Neural cell (in vitro differentiated cells): ENCODE data around the gene TCF23. TPM values are rescaled to one million over a fixed set of nuclear protein-coding genes. Genes with fewer than 3 reads are reported as not detected.

Experiments
- H2AFZ ChIP-seq: fragments of 200-600, 300-800 bp; sonication (generic), shearing (Covaris generic); 2 replicates; pipeline ENCODE4 v1.6.0; 2014; ENCODE audit warnings: low read depth, mild to moderate bottlenecking, antibody characterized with exemption, low read length, moderate library complexity
- H3F3A ChIP-seq: fragments of 200-600 bp; shearing (Covaris generic); 2 replicates; pipeline ENCODE4 v1.6.1; 2016; ENCODE audit warnings: mild to moderate bottlenecking, moderate library complexity, mixed read lengths, antibody characterized with exemption, low read length; ENCODE audit not compliant: insufficient read depth, poor library complexity, severe bottlenecking
- H3K27ac ChIP-seq: fragments of 200-600, 300-800 bp; sonication (generic), shearing (Covaris generic); 2 replicates; pipeline ENCODE4 v1.5.1; 2014; ENCODE audit warnings: mild to moderate bottlenecking, low read length, moderate library complexity
- H3K27me3 ChIP-seq: fragments of 300-800, 200-600 bp; sonication (generic), shearing (Covaris generic); 2 replicates; pipeline ENCODE4 v1.6.0; 2014; ENCODE audit warnings: mild to moderate bottlenecking, low read depth, low read length, moderate library complexity; ENCODE audit not compliant: insufficient read depth
- H3K36me3 ChIP-seq: fragments of 300-800, 200-600 bp; sonication (generic), shearing (Covaris generic); 2 replicates; pipeline ENCODE4 v1.5.1; 2014; ENCODE audit warnings: mild to moderate bottlenecking, antibody characterized with exemption, low read length, moderate library complexity; ENCODE audit not compliant: insufficient read depth
- H3K4me2 ChIP-seq: fragments of 300-800, 200-600 bp; sonication (generic), shearing (Covaris generic); 2 replicates; pipeline ENCODE4 v1.6.0; 2014; ENCODE audit warnings: mild to moderate bottlenecking, low read length
- H3K4me3 ChIP-seq: fragments of 300-800, 200-600 bp; sonication (generic), shearing (Covaris generic); 2 replicates; pipeline ENCODE4 v1.5.1; 2014; ENCODE audit warnings: mild to moderate bottlenecking, low read length, moderate library complexity
- H3K79me2 ChIP-seq: fragments of 200-600 bp; shearing (Covaris generic); replicated peaks from 2 replicates; pipeline ENCODE4 v1.6.0; 2014; ENCODE audit warnings: mild to moderate bottlenecking, low read length, moderate library complexity; ENCODE audit not compliant: insufficient read depth
- H3K9ac ChIP-seq: fragments of 300-800, 200-600 bp; sonication (generic), shearing (Covaris generic); 2 replicates; pipeline ENCODE4 v1.6.1; 2016; ENCODE audit warnings: mild to moderate bottlenecking, low read length, mixed read lengths
- H3K9me2 ChIP-seq: fragments of 200-600 bp; shearing (Covaris generic); 2 replicates; pipeline ENCODE4 v1.6.1; 2016; ENCODE audit warnings: mild to moderate bottlenecking, low read length, mixed read lengths; ENCODE audit not compliant: insufficient read depth
- H3K9me3 ChIP-seq: fragments of 200-600, 300-800 bp; sonication (generic), shearing (Covaris generic); 2 replicates; pipeline ENCODE4 v1.6.1; 2016; ENCODE audit warnings: mild to moderate bottlenecking, mixed run types, low read length, moderate library complexity, mixed read lengths
- H4K20me1 ChIP-seq: fragments of 200-600 bp; shearing (Covaris generic); 2 replicates; pipeline ENCODE4 v1.6.1; 2016; ENCODE audit warnings: mild to moderate bottlenecking, mixed run types; ENCODE audit not compliant: insufficient read depth
- EP300 ChIP-seq: fragments of 450-650 bp; conservative IDR thresholded peaks from 2 replicates; pipeline ENCODE4 v1.6.1; 2014; ENCODE audit warnings: antibody characterized with exemption, mild to moderate bottlenecking, moderate library complexity; ENCODE audit not compliant: poor library complexity, severe bottlenecking
- EZH2 ChIP-seq: fragments of 200-600, 300-800 bp; shearing (Covaris generic), sonication (generic); IDR thresholded peaks from 2 replicates; pipeline ENCODE4 v1.6.1; 2014; ENCODE audit warnings: antibody characterized with exemption, low read length, borderline replicate concordance, mild to moderate bottlenecking; ENCODE audit not compliant: insufficient read depth, poor library complexity, severe bottlenecking
- MXI1 ChIP-seq: fragments of 450-650 bp; conservative IDR thresholded peaks from 2 replicates; pipeline ENCODE4 v1.6.1; 2014; ENCODE audit warnings: antibody characterized with exemption, mild to moderate bottlenecking; ENCODE audit not compliant: poor library complexity, severe bottlenecking
- POLR2AphosphoS5 ChIP-seq: IDR thresholded peaks from 2 replicates; pipeline ENCODE4 v1.6.1; 2012
- RAD21 ChIP-seq: fragments of 450-650 bp; conservative IDR thresholded peaks from 2 replicates; pipeline ENCODE4 v1.6.1; 2014; ENCODE audit warnings: antibody characterized with exemption, mild to moderate bottlenecking, moderate library complexity
- SMC3 ChIP-seq: fragments of 450-650 bp; conservative IDR thresholded peaks from 2 replicates; pipeline ENCODE4 v1.6.1; 2014; ENCODE audit warnings: antibody characterized with exemption, mild to moderate bottlenecking, moderate library complexity; ENCODE audit not compliant: poor library complexity
- TAF1 ChIP-seq: IDR thresholded peaks from 2 replicates; pipeline ENCODE4 v1.6.1; 2012; ENCODE audit warnings: low read depth
- polyA plus RNA-seq: library from polyadenylated mRNA; depleted of rRNA; stranded (reverse); fragments of >200 nt; gene quantifications from 2 replicates; pipeline ENCODE4 v1.2.3, GENCODE V29; 2014
- TF ChIP-seq, protein P1 (sequence below): fragments of 450-650 bp; IDR thresholded peaks from 2 replicates; pipeline ENCODE4 v1.5.1; 2014; ENCODE audit warnings: antibody characterized with exemption, mild to moderate bottlenecking, moderate library complexity; ENCODE audit not compliant: poor library complexity, severe bottlenecking
- TF ChIP-seq, protein P2 (sequence below): IDR thresholded peaks from 2 replicates; pipeline ENCODE4 v1.6.1; 2012; ENCODE audit warnings: borderline replicate concordance

Gene TCF23
- polyA plus RNA-seq, 1 donor from 2014 or later: not detected

GRCh38 chr2:27177441-27178351, 28.9 kb downstream of the TCF23 start:
- Histone ChIP-seq H3F3A (no peaks in the 10 kb centered on the region), H3K36me3 (no peaks in the 10 kb centered on the region), H3K27me3 (no peaks in the 10 kb centered on the region), H4K20me1 (no peaks in the 10 kb centered on the region), H3K79me2 (no peaks in the 10 kb centered on the region), H2AFZ (no peak overlapping the region), H3K9me2 (no peaks in the 10 kb centered on the region), H3K27ac (no peak overlapping the region), H3K4me2 (no peak overlapping the region), H3K9me3 (no peaks in the 10 kb centered on the region), H3K9ac (no peak overlapping the region), H3K4me3 (no peak overlapping the region)
- TF ChIP-seq RAD21 (no peak), EP300 (no peak), MXI1 (no peak), TAF1 (no peak), SMC3 (no peak), EZH2 (no peak), POLR2AphosphoS5 (no peak)
- TF ChIP-seq, protein P1, sequence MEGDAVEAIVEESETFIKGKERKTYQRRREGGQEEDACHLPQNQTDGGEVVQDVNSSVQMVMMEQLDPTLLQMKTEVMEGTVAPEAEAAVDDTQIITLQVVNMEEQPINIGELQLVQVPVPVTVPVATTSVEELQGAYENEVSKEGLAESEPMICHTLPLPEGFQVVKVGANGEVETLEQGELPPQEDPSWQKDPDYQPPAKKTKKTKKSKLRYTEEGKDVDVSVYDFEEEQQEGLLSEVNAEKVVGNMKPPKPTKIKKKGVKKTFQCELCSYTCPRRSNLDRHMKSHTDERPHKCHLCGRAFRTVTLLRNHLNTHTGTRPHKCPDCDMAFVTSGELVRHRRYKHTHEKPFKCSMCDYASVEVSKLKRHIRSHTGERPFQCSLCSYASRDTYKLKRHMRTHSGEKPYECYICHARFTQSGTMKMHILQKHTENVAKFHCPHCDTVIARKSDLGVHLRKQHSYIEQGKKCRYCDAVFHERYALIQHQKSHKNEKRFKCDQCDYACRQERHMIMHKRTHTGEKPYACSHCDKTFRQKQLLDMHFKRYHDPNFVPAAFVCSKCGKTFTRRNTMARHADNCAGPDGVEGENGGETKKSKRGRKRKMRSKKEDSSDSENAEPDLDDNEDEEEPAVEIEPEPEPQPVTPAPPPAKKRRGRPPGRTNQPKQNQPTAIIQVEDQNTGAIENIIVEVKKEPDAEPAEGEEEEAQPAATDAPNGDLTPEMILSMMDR: no peak
- TF ChIP-seq, protein P2, sequence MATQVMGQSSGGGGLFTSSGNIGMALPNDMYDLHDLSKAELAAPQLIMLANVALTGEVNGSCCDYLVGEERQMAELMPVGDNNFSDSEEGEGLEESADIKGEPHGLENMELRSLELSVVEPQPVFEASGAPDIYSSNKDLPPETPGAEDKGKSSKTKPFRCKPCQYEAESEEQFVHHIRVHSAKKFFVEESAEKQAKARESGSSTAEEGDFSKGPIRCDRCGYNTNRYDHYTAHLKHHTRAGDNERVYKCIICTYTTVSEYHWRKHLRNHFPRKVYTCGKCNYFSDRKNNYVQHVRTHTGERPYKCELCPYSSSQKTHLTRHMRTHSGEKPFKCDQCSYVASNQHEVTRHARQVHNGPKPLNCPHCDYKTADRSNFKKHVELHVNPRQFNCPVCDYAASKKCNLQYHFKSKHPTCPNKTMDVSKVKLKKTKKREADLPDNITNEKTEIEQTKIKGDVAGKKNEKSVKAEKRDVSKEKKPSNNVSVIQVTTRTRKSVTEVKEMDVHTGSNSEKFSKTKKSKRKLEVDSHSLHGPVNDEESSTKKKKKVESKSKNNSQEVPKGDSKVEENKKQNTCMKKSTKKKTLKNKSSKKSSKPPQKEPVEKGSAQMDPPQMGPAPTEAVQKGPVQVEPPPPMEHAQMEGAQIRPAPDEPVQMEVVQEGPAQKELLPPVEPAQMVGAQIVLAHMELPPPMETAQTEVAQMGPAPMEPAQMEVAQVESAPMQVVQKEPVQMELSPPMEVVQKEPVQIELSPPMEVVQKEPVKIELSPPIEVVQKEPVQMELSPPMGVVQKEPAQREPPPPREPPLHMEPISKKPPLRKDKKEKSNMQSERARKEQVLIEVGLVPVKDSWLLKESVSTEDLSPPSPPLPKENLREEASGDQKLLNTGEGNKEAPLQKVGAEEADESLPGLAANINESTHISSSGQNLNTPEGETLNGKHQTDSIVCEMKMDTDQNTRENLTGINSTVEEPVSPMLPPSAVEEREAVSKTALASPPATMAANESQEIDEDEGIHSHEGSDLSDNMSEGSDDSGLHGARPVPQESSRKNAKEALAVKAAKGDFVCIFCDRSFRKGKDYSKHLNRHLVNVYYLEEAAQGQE: no peak

DNA sequence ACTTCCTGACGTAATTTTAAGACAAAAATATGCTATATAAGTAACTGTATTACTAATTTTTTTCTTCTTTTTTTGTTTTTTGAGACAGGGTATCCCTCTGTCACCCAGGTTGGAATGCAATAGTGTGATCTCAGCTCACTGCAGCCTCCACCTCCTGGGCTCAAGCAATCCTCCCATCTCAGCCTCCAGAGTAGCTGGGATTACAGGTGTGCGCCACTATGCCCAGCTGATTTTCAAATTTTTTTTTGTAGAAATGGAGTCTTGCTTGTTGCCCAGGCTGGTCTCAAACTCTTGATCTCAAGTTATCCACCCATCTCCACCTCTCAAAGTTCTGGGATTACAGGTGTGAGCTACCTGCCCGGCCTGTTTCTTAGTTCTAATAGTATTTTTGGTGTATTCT, 29.7 kb downstream of the TCF23 start:
- no peak for TF ChIP-seq MXI1
- TF ChIP-seq TAF1: no peak
- TF ChIP-seq, protein P1: no peak
- TF ChIP-seq POLR2AphosphoS5: no peak
- TF ChIP-seq SMC3: no peak
- TF ChIP-seq RAD21: no peak
- TF ChIP-seq, protein P2: no peak
- TF ChIP-seq EP300: no peak
- Histone ChIP-seq H3K79me2 (no peaks in the 10 kb centered on the region), H3K4me3 (no peak overlapping the region), H3K36me3 (no peaks in the 10 kb centered on the region), H2AFZ (no peak overlapping the region), H3K4me2 (no peak overlapping the region), H3F3A (no peaks in the 10 kb centered on the region), H3K27me3 (no peaks in the 10 kb centered on the region), H3K9me3 (no peaks in the 10 kb centered on the region), H3K27ac (no peak overlapping the region), H4K20me1 (no peaks in the 10 kb centered on the region), H3K9me2 (no peaks in the 10 kb centered on the region), H3K9ac (no peak overlapping the region)
